NCI-H446 (cell line): ENCODE results near the gene AATF.

Experiments used
- DNase-seq, 2 experiments: peaks; one replicate each; lab custom pipeline; 2025; lab: John Stamatoyannopoulos, UW

Gene AATF

DNA sequence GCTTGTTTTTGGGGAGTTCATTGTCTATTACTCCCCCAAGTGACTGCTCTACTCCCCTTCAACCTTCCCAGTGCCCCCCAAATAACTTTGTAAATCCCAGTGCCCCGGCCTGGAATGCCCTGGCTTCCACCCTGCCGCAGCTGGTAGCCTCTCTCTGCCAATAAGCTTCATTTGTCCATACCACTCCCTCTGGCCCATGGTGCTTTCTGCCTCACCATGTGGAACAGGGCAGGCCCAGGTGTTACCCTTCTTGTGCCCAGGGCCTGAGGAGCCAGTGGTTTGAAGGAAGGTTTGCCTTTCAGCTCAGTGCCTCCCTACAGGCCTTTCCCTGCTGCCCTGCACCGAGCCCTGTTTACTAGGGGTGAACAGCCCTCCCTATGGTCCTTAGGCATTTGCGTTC, 134.2 kb downstream of the AATF start:
- no peak for DNase-seq

GRCh38 chr17:37083456-37083855, 134.7 kb downstream of the AATF start:
- DNase-seq: no peak

DNA sequence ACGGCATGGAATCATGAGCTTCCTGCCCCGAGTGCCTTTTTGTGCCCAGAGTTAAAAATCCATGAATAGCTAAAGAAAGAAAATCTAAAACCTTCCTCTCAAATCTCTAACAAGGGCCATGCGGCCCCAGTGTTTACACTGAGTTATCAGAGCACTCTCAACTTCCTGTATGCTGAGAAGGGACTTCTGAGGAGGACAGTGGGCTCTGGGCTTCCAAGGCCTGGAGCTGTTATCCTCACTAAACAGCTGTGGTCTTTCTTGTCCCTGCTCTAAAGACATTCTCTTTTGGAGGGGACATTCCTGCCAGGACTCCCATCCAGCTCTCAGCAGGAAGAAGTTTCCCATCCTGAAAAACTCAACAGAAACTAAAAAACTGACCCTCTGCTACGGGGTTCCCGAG, 135.6 kb downstream of the AATF start:
- no peak for DNase-seq

DNA sequence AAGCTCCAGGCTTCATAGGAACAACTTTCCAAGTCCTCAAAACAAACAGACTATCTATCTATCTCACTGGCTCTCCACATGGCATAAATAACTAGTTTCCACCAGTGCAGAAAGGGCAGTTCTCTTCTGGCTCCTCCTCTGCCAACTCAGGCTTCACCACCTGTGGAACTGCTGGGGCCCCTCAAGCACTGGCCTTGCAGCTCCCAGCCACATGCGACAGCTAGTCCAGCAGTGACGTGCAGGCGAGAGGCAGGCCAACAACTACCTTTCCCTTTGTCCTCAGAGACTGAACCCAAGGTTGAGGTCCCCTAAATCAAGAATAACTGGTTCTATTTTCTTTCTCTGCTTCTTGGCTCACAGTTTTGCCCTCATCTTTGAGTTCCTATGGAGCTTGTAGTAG, 137.6 kb downstream of the AATF start:
- DNase-seq: no peak

DNA sequence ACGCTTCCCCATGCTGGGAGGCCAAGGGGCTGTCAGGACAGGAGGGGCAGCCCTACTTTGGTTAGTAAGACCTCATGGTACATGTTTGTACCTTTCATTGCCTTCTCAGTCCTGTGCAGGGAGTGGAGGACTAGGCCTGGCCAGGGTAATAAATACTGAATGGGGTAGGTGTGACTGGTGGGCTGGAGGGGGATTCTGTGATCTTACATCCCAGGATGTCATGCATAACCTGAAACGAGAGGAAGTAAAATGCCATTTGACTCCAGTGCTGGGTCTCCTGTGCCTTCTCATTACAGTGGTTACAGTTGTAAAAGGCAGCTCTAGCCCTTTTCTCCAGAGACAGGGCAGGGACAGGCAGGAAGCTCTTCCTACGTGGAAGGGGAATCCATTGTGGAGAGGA, 138.2 kb downstream of the AATF start:
- no peak for DNase-seq

DNA sequence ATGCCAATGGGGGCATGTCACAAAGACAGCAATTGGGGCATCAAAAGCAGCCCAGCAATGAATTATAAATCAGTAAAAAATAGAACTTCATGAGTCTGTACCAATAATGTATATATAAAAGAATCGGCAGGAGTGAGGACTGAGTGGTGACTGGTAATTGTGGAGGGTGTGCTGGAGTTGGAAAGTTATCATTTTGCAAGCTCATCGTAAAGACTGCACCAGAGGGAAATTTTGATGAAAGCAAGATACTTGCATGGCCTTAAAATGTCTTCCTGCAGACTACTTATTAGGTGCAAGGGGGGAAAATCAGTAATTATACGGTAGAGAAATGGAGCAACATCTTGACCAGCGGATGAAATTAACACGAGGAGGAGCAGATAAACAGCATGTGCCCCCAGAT, 138.9 kb downstream of the AATF start:
- DNase-seq: no peak

- DNase-seq: no peak
Measured at GRCh38 chr17:37088459-37088858, 139.7 kb downstream of the AATF start.

- no peak for DNase-seq
Measured at GRCh38 chr17:37088913-37089312, 140.2 kb downstream of the AATF start.

GRCh38 chr17:37089956-37090355, 141.2 kb downstream of the AATF start:
- no peak for DNase-seq

- no peak for DNase-seq
Measured at GRCh38 chr17:37090941-37091340, 142.2 kb downstream of the AATF start.

DNA sequence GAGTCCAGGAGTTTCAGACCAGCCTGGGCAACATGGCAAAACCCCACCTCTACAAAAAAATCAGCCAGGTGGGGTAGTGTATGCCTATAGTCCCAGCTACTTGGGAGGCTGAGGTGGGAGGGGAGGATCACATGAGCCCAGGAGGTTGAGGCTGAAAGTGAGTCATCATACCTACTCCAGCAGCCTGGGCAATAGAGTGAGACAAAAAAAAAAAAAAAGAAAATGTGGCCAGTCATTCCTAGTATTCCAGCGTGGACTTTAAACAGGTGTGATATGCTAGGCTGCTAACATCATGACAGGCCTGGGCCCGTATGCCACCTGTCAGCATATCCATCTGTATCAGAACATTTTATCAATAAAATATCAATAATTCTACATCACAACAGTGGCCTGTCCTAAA, 143.3 kb downstream of the AATF start:
- no peak for DNase-seq

GRCh38 chr17:37092701-37093100, 143.9 kb downstream of the AATF start:
- no peak for DNase-seq

DNA sequence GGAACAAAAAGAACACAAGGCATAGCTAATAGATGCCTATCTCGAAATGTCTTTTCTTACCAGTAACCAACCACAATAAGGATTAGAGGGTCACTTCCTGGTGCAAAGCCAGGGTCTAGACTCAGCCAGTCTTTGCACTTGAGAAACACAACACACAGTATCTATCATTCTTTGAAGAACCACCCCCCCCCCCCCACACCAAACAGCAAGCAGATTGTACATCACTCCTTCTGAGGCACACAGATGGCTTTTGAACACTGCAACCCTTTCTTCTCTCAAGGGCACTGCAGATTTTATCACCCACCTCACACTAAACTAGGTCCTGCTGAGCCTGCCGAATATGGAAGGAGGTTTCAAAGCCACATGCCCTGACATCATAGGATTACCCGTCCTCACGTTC, 145.6 kb downstream of the AATF start:
- DNase-seq: no peak

GRCh38 chr17:37096071-37096470, 147.3 kb downstream of the AATF start:
- DNase-seq: no peak

DNA sequence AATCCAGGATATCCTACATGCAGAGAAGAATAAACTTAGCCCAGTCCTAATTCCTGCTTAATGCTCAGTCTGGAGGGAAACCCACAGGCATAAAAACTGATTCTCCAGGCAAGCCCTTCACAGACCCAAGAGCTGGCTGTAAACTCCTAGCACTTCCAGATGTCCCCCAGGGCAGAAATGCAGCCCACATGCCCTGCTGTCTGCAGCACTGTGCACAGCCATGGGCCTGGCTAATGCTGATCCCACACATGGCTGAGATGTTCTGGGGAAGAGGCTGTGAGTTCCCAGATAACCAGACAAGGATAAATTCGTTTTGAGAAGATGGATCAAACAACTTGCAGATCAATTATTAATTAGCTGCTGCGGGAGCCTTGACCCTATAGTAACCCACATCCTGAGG, 148.4 kb downstream of the AATF start:
- DNase-seq: no peak

GRCh38 chr17:37098152-37098551, 149.4 kb downstream of the AATF start:
- DNase-seq: no peak

- no peak for DNase-seq
Measured at GRCh38 chr17:37098910-37099664, 150.3 kb downstream of the AATF start.

DNA sequence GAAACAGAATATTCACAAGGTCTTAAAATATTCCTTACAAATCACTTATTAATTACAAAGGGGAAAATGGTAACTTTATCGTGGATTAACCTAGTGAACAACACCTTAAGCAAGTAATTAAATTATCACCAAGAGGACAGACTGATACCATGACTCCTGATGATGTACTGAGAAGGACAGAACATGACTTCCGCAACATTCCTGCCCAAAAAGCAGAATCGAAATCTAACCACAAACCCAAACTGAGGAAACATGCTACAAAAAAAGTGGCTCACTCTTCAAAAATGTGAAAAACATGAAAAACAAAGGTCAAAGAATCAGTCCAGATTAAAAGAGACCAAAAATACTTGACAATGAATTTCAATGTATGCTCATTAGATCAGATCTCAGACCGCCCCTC, 151.5 kb downstream of the AATF start:
- DNase-seq: no peak

DNA sequence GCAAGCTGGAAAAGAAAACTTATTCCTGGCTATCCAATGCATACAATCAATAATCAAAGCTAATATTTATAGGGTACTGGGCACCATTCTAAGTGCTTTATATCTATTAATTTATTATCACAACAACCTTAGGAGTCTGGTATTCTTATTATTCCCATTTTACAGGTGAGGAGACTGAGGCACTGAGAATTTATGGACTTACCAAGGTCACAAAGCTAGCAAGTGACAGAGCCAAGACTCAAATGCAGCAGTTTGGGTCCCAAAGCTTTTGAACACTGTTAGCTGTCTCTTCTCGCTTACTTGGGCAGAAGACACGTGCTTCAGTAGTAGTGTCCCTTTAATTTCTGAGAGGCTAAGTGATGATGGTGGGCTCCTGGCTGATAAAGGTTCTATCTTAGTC, 152.6 kb downstream of the AATF start:
- DNase-seq: no peak

GRCh38 chr17:37103231-37103630, 154.5 kb downstream of the AATF start:
- no peak for DNase-seq

DNA sequence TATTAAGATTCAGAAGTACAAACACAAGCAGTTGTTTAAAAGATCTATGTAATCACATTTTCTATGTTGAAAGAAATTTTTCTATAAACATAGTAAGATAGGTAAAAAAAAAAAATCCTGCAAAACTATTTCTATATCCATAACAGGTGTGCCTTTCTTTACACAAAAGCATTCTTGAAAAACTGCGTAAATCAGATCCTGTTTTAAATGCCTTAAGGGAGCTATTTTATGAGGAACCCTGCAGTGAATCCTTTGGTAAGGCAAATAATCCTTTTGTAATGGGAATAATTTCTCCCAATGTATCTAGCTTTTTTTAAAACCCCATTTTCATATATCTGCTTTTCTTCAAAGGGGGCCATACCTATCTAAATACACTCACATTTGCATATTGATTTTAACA, 157.3 kb downstream of the AATF start:
- DNase-seq: no peak
